Tibial nerve (tissue), 4 donors: ENCODE measurements around the gene KDM4B.

Source experiments
- EP300 ChIP-seq, 2 donors: sonication (generic); formaldehyde crosslinking; IDR thresholded peaks; one replicate each; pipeline ENCODE4 v1.6.1; 2017; ENCODE audit warnings: antibody characterized with exemption in 2 of 2, mild to moderate bottlenecking in 1 of 2
- POLR2A ChIP-seq, 2 donors: fragments of 450-650 bp; IDR thresholded peaks; one replicate each; pipeline ENCODE4 v1.6.1; 2017; ENCODE audit warnings: antibody characterized with exemption in 2 of 2, mild to moderate bottlenecking in 2 of 2, moderate library complexity in 2 of 2
- TF ChIP-seq, protein P1 (sequence below), 5 experiments: fragments of 200-600 bp in 3 of 5; fragments of 450-650 bp in 2 of 5; sonication (generic) in 3 of 5; IDR thresholded peaks; one replicate each; pipeline ENCODE4 v1.5.1; 2016 to 2019; ENCODE audit warnings: antibody characterized with exemption in 5 of 5, mild to moderate bottlenecking in 3 of 5, moderate library complexity in 2 of 5

DNA sequence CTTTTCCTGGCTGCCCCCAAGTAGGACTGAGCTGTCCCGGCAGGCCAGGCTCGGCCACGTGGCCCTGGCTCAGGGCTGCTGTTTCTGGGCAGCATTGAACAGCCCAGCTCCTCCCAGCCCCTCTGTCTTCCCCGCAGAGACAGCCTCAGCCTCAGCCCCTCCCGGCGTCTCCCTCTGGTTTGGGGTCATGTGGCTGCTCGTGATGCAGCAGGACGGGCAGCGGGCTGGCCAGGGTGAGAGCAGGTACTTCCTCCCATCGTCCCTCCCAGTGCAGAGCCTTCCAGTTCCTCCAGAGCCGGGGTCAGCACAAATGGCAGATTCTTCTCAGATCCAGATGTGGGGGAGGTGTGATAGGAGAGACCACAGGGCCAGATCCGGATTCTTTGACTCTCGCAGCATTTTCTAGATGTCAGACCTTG, 114.6 kb downstream of the KDM4B start:
- TF ChIP-seq, protein P1, sequence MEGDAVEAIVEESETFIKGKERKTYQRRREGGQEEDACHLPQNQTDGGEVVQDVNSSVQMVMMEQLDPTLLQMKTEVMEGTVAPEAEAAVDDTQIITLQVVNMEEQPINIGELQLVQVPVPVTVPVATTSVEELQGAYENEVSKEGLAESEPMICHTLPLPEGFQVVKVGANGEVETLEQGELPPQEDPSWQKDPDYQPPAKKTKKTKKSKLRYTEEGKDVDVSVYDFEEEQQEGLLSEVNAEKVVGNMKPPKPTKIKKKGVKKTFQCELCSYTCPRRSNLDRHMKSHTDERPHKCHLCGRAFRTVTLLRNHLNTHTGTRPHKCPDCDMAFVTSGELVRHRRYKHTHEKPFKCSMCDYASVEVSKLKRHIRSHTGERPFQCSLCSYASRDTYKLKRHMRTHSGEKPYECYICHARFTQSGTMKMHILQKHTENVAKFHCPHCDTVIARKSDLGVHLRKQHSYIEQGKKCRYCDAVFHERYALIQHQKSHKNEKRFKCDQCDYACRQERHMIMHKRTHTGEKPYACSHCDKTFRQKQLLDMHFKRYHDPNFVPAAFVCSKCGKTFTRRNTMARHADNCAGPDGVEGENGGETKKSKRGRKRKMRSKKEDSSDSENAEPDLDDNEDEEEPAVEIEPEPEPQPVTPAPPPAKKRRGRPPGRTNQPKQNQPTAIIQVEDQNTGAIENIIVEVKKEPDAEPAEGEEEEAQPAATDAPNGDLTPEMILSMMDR (IDR thresholded peaks at IDR 0.05): no peak
- no peak for TF ChIP-seq EP300 (IDR thresholded peaks at IDR 0.05)
- no peak for TF ChIP-seq POLR2A (IDR thresholded peaks at IDR 0.05)
